HG02973 (cell line): ENCODE measurements around the gene KIF6.
A peak's percentile ranks its signal among the peaks of the same experiment; 100 is the strongest.

ENCODE experiments used
- ATAC-seq: cut with Tn5 transposase; IDR thresholded peaks from one replicate; pipeline ENCODE4 v1.9.1; 2021; ENCODE audit warnings: moderate library complexity; ENCODE audit not compliant: unreplicated experiment

Gene KIF6

GRCh38 chr6:39357998-39358686, 367.1 kb downstream of the KIF6 start:
- ATAC-seq, result no peak

- no peak for ATAC-seq
Measured at GRCh38 chr6:39353698-39354315, 371.4 kb downstream of the KIF6 start.

DNA sequence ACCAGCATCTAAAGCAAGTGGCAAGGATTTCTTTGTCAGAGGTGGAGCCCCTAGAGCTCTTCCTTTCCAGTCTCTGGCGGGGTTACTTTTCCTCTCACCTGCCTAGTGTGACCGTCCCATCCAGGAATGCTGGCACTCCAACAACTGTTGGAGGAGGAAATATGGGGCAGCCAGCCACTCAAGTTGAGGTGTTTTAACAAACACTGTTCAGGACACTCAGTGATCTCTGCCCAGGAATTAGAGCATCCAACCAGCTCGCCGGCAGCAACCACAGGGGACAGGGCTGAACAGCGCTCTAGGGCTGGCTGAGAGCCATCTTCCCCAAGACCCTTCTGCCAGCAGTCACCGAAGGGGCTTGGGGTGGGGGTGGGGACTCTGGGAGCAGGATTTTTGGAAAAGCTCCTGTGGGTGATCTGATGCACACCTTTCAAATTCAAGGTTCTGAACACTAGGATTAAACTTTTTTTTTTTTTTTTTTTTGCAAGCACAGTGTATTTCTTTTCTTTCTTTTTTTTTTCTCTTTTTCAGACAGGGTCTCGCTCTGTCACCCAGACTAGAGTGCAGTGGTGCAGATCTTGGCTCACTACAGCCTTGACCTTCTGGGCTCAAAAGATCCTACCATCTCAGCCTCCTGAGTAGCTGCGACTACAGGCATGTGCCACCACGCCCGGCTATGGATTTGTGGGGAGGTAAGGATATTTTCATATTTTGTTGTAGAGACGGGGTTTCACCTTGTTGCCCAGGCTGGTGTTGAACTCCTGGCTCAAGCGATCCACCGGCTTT, 374.3 kb downstream of the KIF6 start:
- no peak for ATAC-seq

GRCh38 chr6:39348740-39349139, 376.5 kb downstream of the KIF6 start:
- ATAC-seq, result no peak

GRCh38 chr6:39347906-39348585, 377.2 kb downstream of the KIF6 start:
- no peak for ATAC-seq

DNA sequence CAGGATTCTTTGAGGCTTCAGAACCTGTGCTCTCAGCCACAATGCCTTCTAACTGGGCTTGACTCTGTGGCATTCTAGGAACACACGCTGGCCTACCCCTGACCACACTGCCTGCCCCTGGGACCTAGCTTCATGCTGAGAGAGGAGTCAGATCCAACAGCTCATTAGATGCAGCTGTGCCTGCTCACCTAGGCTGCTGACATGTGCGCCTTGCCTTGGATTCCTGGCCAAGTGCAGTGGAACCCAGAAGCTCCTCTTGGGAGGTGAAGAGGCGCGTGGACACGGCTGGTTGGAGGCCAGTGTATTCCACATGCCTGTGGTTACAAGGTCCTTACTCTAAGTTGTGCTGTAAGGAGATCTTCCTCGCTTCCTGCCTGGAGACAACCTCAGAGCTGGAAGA, 378.0 kb downstream of the KIF6 start:
- no peak for ATAC-seq

GRCh38 chr6:39344821-39345280, 380.4 kb downstream of the KIF6 start:
- no peak for ATAC-seq

- no peak for ATAC-seq
Measured at GRCh38 chr6:39343396-39343870, 381.8 kb downstream of the KIF6 start.

DNA sequence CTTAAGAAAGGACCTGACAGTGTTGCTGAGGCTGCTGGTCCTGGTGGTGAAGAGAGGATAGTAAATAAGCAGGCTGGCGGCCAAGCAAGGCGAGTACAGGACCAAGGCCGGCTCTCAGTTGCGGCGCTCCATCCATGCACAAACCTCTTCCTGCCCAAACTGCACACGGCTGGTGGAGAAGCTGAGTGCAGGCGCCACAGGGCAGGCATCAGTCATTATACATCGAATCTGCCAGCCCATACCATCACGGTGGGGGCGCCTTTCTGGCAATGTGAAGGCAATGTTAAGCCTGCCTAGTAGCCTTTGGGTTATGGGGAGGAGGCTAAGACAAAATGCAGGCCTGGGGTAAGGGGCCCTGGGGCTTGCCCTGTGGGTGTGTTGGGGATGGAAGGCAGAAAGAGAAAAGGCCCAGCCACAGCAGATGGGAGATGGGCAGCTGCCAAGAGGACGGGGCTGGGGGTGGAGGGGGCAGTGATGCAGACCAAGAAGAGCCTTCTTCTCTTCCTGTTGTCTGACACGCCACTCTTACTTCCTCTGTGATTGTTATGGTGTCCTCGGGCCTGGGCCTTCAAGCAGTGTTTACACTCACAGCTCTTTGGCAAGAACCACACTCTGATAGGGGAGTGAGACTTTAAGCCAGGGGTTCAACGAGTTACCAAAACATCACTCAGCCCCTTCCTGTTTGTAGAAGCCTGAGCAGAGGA, 382.4 kb downstream of the KIF6 start:
- ATAC-seq, result no peak

GRCh38 chr6:39341937-39342336, 383.3 kb downstream of the KIF6 start:
- ATAC-seq, result no peak

DNA sequence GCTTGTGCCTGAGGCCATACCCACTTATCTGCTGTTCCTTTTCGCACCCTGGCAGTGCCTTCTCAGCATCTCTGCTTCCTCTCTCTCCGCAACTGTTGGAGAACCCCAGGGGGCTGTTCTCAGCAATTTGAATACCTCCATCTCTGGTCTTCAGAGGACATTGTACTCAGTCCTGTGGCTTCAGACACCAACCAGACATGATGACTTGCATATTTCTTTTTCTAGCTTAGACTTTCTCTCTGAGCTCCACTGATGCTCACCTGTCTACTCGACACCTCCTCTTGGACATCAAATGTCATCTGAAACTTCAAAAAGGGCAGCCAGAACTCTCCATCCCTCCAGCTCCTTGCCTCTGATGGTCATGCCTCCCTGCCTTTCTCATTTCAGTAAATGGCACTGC, 383.9 kb downstream of the KIF6 start:
- no peak for ATAC-seq

GRCh38 chr6:39339868-39340550, 385.2 kb downstream of the KIF6 start:
- ATAC-seq, result no peak

- no peak for ATAC-seq
Measured at GRCh38 chr6:39339096-39339867, 385.9 kb downstream of the KIF6 start.

DNA sequence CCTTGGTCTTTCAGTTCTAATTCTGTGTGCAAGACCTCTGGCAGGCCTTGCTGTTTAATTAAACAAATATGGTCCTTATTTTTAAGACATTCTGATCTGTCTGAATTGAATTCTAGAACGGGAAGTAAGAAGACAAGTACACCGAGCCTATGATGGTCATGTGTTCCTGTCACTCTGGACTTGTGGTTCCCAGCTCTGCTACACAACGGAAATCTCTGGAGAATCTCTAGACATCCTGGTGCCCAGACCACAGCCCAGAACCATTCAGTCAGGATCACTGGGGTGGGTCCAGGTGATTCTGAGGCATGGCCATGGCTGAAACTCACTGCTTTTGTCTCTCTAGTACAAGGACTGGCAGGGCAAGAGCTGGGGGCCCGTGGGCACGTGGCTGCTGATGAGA, 386.8 kb downstream of the KIF6 start:
- ATAC-seq, result no peak

DNA sequence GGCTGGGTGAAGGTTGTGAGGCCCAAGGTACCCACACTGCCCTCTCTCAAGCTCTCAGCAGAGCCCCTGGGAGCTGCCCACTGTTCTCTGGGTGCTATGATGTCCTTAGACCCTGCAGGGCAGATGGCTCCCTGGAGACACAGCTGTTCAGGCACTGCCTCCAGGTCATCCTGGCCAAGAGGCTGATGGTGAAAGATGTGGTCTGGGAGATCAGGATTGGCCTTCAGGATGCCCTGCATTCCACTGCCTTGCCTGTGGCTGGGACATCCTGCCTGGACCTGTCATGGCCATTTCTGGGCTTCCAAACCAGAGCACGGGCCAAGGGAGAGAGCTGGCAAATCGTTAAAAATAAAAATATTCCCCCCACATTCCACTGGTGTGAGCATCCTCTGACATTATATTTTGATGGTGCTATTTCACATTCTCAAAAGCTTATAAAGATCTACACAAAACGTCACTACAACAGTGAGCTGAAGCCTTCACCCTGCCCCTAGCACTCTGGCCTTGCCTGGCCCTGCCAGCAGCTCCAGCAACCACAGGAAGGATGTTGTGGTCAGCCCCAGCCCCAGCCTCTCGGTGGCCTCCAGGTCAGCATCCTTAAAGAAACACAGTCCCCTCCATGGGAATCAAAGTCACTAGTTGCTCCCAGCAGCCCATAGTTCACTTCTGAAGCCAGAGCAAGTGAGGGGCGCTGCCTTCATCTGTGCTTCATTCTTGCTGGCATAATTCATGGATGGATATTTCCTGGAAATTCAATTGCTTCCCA, 389.2 kb downstream of the KIF6 start:
- no peak for ATAC-seq

DNA sequence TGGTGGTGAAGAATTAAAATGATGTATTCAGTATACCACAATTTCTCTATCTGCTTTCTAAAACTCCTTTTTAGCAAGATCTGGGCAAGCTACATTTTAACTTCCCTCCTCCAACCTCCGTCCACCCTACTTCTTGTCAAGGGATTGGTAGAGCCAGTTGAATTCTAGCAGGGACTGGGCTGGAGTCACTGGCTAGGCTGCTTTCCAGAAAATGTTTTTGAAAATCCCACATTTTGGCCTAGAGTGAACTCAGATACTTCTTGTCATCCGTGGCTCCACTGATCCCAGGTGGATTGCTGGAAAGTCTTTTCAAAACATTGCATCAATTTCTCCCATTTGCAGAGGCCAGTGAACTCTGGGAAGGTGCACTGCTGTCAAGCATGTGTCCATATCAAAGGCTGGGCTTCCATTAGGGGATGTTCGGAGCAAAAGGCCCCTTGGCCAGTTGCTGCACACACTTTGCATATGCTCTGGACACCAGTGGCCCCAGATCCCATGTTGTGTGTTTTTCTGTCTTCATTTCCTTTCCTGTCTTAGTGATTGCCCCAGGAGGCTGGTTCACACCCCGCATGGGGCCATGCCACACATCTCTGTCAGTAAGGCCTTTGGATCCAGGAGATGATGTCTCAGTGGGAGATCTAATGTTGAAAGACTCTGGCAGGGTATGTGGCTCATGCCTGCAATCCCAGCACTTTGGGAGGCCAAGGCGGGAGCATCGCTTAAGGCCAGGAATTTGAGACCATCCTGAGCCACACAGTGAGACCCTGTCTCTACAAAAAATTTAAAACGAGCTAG, 391.4 kb downstream of the KIF6 start:
- no peak for ATAC-seq

- ATAC-seq, result no peak
Measured at GRCh38 chr6:39330476-39330875, 394.7 kb downstream of the KIF6 start.

- peak; percentile 81 for ATAC-seq
Measured at GRCh38 chr6:39330057-39330456, 395.2 kb downstream of the KIF6 start.
